HepG2 (cell line): ENCODE data around the gene SRGAP3. TPM values are rescaled to one million over a fixed set of nuclear protein-coding genes. Genes with fewer than 3 reads are reported as not detected.

Experiments
- ATAC-seq: fragments of 200-7000 bp; cut with Tn5 transposase; 3 replicates; pipeline ENCODE4 v1.9.1; 2020; ENCODE audit warnings: mild to moderate bottlenecking, moderate library complexity
- BruUV-seq: library from RNA; stranded (reverse); fragments of 400-500 nt; replicated peaks from 2 replicates; lab custom pipeline; 2021; lab: Mats Ljungman, UMichigan
- CTCF ChIA-PET: fragments of 300-600 bp; formaldehyde crosslinking; extraction: SDS; loops from one replicate; lab custom pipeline; 2021; ENCODE audit warnings: low total read pairs, inconsistent platforms, low intra/inter-chr PET ratio; lab: Yijun Ruan, JAX
- POLR2A ChIA-PET: fragments of 350-600 bp; sonication (Branson Sonifier 250); formaldehyde crosslinking; loops from one replicate; lab custom pipeline; 2020; ENCODE audit warnings: antibody characterized with exemption, inconsistent platforms; lab: Yijun Ruan, JAX
- DNase-seq: peaks from one replicate; pipeline ENCODE4 v3.0.0-alpha.2; 2015; ENCODE audit warnings: low spot score
- FAIRE-seq: peaks from 3 replicates; lab custom pipeline; 2011; peaks lifted over from hg19 to GRCh38; lab: Jason Lieb, UNC
- H2AFZ ChIP-seq: one replicate; pipeline ENCODE4 v1.6.1; 2011; ENCODE audit warnings: low read length, inconsistent platforms
- H3K27ac ChIP-seq: fragments of 300-600 bp; 3 replicates; pipeline ENCODE4 v1.8.0; 2011; ENCODE audit warnings: mixed run types, mild to moderate bottlenecking, mixed read lengths, low read length, inconsistent platforms; ENCODE audit not compliant: insufficient read depth; ENCODE audit errors: extremely low read length
- H3K27me3 ChIP-seq, 2 experiments: fragments of 200-600 bp in 1 of 2; 2 replicates in 1 of 2; 3 replicates in 1 of 2; pipeline versions ENCODE4 v1.6.0 to v1.8.0; 2011; ENCODE audit warnings: low read length in 2 of 2, mild to moderate bottlenecking in 2 of 2, moderate library complexity in 2 of 2, inconsistent platforms in 1 of 2; ENCODE audit not compliant: insufficient read depth in 2 of 2, control insufficient read depth in 1 of 2
- H3K36me3 ChIP-seq, 2 experiments: fragments of 200-600 bp in 1 of 2; replicated peaks in 1 of 2; 2 replicates in 1 of 2; 3 replicates in 1 of 2; pipeline versions ENCODE4 v1.5.1 to v1.8.0; 2011; ENCODE audit warnings: low read length in 2 of 2, inconsistent platforms in 1 of 2; ENCODE audit not compliant: insufficient read depth in 2 of 2, control insufficient read depth in 1 of 2
- H3K4me1 ChIP-seq: 2 replicates; pipeline ENCODE4 v1.5.1; 2012; ENCODE audit warnings: low read length, inconsistent platforms; ENCODE audit not compliant: insufficient read depth
- H3K4me2 ChIP-seq: 2 replicates; pipeline ENCODE4 v1.6.0; 2011; ENCODE audit warnings: low read depth, low read length, inconsistent platforms
- H3K4me3 ChIP-seq, 3 experiments: fragments of 200-600 bp in 1 of 3; sonication (generic), shearing (Covaris generic) in 1 of 3; replicated peaks in 1 of 3; 2 replicates each; pipeline ENCODE4 v1.5.1; 2011 to 2016; ENCODE audit warnings: low read length in 3 of 3, inconsistent platforms in 2 of 3, low read depth in 2 of 3, mild to moderate bottlenecking in 2 of 3, control low read depth in 1 of 3, mixed read lengths in 1 of 3; ENCODE audit not compliant: insufficient read depth in 1 of 3
- H3K79me2 ChIP-seq: one replicate; pipeline ENCODE4 v1.6.1; 2011; ENCODE audit warnings: low read length, inconsistent platforms; ENCODE audit not compliant: insufficient read depth
- H3K9ac ChIP-seq: 2 replicates; pipeline ENCODE4 v1.6.0; 2011; ENCODE audit warnings: mild to moderate bottlenecking, low read depth, low read length, inconsistent platforms; ENCODE audit not compliant: insufficient read depth
- H3K9me3 ChIP-seq: 2 replicates; pipeline ENCODE4 v1.5.1; 2012; ENCODE audit warnings: mild to moderate bottlenecking, low read length
- H4K20me1 ChIP-seq: 2 replicates; pipeline ENCODE4 v1.6.0; 2011; ENCODE audit warnings: inconsistent platforms, mild to moderate bottlenecking, low read length, moderate library complexity; ENCODE audit not compliant: insufficient read depth
- EHMT2 ChIP-seq: fragments of 200-600 bp; sonication (generic); IDR thresholded peaks from 2 replicates; pipeline ENCODE4 v1.7.0; 2017; ENCODE audit warnings: antibody characterized with exemption, low read depth, low read length, borderline replicate concordance
- RAD21 ChIP-seq: fragments of 450-650 bp; formaldehyde crosslinking; IDR thresholded peaks from 2 replicates; pipeline ENCODE4 v1.5.0; 2020; ENCODE audit warnings: mild to moderate bottlenecking
- SP2 ChIP-seq: sonication (generic); formaldehyde crosslinking; IDR thresholded peaks from 2 replicates; pipeline ENCODE4 v1.5.1; 2020; ENCODE audit warnings: mild to moderate bottlenecking, missing genetic modification reagents
- ZNF841 ChIP-seq: sonication (generic); formaldehyde crosslinking; IDR thresholded peaks from 2 replicates; pipeline ENCODE4 v1.8.1; 2023; ENCODE audit warnings: missing genetic modification reagents, borderline replicate concordance
- WGBS: methylation state at CpG from one replicate; pipeline ENCODE4 v1.1.6; 2017; ENCODE audit warnings: low lambda C conversion rate; 5-methylcytosine and 5-hydroxymethylcytosine counted together
- in situ Hi-C: cut with HindIII; loops from 2 replicates; pipeline ENCODE4 v1.10.0; 2017; ENCODE audit warnings: low pct_unique_long_range_greater_than_20kb; ENCODE audit not compliant: extremely low pct_ligation_motif_present
- intact Hi-C: fragments of 100-400 bp; cut with micrococcal nuclease; formaldehyde crosslinking; loops from one replicate; pipeline ENCODE4 v1.10.0; 2022; ENCODE audit not compliant: unreplicated experiment
- polyA plus RNA-seq, 8 experiments: library from polyadenylated mRNA; depleted of rRNA in 3 of 8; stranded (reverse) in 7 of 8; unstranded in 1 of 8; fragments of >200 nt; fragmentation: Illumina TruSeq in 4 of 8; extraction: Trizol in 4 of 8; gene quantifications; 2 replicates each; pipeline versions ENCODE4 v1.2.1 to v1.2.3, GENCODE V29; 2011 to 2016; ENCODE audit warnings: low read depth in 4 of 8, missing spikeins in 1 of 8, mixed read lengths in 1 of 8; ENCODE audit not compliant: insufficient read depth in 1 of 8
- total RNA-seq, 5 experiments: library from RNA; depleted of rRNA; stranded (reverse); fragments of >200 nt; fragmentation: Illumina TruSeq; extraction: Trizol; gene quantifications; 2 replicates each; pipeline ENCODE4 v1.2.3, GENCODE V29; 2016; ENCODE audit warnings: low read depth in 1 of 5
- TF ChIP-seq, protein P1 (sequence below): sonication (generic); formaldehyde crosslinking; IDR thresholded peaks from 2 replicates; pipeline ENCODE4 v1.4.0; 2020; ENCODE audit warnings: mild to moderate bottlenecking, missing genetic modification reagents
- TF ChIP-seq, protein P2 (sequence below): sonication (generic); formaldehyde crosslinking; IDR thresholded peaks from 2 replicates; pipeline ENCODE4 v1.5.0; 2020; ENCODE audit warnings: missing genetic modification reagents
- TF ChIP-seq, protein P3 (sequence below): sonication (generic); formaldehyde crosslinking; IDR thresholded peaks from 2 replicates; pipeline ENCODE4 v1.4.0; 2020; ENCODE audit warnings: mild to moderate bottlenecking, missing genetic modification reagents, borderline replicate concordance
- TF ChIP-seq, protein P4 (sequence below): IDR thresholded peaks from 2 replicates; pipeline ENCODE4 v1.6.1; 2012; ENCODE audit warnings: inconsistent platforms

The SRGAP3 gene
- total and polyA plus RNA-seq, 2 of the 13 experiments (the other 11 are each of a cell fraction or from before 2014, with no cell fraction given): 1.2 to 1.4 TPM

DNA sequence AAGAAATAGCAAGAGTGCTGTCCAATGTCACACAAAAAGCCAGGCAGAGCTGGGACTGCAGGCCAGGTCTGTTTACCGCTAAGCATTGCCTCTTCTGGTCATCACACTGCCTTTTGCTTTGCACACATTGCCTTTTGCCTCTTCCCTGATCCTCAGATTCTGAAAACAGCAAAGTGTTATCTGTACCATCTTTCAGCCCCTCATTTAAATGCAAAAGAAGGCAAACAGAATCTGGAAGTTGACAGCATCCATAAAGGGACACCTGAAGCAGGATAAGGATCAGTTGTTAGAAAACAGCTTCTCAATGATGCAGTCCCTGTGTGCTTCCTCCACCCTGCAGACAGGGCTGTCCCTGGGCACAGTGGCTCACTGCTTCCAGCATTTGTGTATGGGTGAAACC lies 179.5 kb downstream of the SRGAP3 start (continued):
- TF ChIP-seq, protein P1, sequence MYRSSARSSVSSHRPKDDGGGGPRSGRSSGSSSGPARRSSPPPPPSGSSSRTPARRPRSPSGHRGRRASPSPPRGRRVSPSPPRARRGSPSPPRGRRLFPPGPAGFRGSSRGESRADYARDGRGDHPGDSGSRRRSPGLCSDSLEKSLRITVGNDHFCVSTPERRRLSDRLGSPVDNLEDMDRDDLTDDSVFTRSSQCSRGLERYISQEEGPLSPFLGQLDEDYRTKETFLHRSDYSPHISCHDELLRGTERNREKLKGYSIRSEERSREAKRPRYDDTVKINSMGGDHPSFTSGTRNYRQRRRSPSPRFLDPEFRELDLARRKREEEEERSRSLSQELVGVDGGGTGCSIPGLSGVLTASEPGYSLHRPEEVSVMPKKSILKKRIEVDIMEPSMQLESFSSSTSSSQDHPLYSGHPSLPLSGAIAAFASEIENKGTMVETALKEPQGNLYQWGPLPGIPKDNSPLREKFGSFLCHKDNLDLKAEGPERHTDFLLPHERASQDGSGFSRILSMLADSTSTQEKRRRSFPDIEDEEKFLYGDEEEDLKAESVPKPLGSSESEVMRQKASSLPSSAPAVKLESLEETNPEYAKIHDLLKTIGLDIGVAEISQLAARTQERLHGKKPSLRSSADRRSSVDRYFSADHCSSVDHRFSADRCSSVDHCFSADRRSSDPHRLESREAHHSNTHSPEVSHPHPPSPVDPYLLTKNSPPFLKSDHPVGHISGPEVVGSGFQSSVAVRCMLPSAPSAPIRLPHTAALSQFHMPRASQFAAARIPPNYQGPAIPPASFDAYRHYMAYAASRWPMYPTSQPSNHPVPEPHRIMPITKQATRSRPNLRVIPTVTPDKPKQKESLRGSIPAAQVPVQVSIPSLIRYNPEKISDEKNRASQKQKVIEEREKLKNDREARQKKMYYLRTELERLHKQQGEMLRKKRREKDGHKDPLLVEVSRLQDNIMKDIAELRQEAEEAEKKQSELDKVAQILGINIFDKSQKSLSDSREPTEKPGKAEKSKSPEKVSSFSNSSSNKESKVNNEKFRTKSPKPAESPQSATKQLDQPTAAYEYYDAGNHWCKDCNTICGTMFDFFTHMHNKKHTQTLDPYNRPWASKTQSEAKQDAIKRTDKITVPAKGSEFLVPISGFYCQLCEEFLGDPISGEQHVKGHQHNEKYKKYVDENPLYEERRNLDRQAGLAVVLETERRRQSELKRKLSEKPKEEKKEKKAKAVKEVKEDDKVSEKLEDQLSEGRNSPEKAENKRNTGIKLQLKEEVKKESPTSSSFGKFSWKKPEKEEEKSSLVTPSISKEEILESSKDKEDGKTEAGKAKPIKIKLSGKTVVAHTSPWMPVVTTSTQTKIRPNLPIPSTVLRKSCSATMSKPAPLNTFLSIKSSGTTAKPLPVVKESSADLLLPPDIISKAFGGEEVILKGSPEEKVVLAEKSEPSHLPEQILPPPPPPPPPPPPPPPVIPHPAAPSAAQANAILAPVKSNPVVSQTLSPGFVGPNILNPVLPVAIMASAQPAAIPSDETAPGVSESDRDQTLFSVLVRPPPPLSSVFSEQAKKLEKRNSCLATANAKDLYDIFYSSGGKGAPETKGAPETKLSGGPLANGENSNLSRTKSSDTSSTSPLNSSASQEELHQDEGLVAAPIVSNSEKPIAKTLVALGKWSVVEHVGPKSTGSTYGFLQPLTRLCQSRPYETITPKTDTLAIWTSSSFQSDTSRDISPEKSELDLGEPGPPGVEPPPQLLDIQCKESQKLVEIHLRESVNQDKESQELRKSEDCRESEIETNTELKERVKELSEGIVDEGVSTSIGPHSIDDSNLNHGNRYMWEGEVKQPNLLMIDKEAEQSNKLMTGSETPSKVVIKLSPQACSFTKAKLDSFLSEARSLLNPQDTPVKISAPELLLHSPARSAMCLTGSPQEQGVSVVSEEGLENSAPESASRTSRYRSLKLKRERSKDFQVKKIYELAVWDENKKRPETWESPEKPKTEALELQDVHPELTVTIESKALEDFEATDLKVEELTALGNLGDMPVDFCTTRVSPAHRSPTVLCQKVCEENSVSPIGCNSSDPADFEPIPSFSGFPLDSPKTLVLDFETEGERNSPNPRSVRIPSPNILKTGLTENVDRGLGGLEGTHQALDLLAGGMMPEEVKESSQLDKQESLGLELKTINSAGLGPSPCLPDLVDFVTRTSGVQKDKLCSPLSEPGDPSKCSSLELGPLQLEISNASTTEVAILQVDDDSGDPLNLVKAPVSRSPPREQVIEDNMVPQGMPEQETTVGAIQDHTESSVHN (CRISPR knock-in tag): no peak
- TF ChIP-seq, all 625 proteins: peak for 0

DNA sequence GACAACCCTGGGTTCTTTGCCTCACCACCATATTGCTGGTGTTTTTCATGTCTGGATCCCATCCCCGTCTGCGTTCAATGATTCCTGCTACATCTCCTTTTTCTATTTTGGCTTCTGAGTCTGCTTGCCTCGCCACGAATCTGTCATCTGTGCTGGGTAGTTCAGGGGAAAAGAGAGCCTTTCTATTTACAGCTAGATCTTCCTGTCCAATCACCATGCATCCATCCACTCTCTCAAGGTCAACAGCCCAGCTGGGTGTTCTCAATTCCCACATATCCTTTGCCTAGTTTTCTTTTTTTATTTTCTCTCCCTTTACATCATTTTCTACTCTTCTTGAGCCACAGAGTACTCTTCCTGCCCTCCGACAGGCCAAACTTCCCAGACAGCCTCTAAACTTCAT lies 181.4 kb downstream of the SRGAP3 start:
- no peak overlapping the region for H2AFZ ChIP-seq
- no peaks in the 10 kb centered on the region; a peak in 1 of 5 replicates for H3K27me3 ChIP-seq
- no peak overlapping the region for H3K4me2 ChIP-seq
- no peaks in the 10 kb centered on the region for H3K9me3 ChIP-seq
- H3K4me3 ChIP-seq: no peak overlapping the region
- ChIA-PET POLR2A (no interaction called here), CTCF (interaction anchor here (1.6 to 4.4 kb wide), 4 partner anchors 71 to 234 kb away, joined by 4 to 45 read pairs (median 6); no protein-coding TSS in a partner anchor)
- H3K9ac ChIP-seq: no peak overlapping the region
- intact Hi-C loops: no loop called here
- DNase-seq: no peak
- H4K20me1 ChIP-seq: no peaks in the 10 kb centered on the region
- no peak overlapping the region for H3K27ac ChIP-seq
- ATAC-seq: no peak
- H3K36me3 ChIP-seq: no peaks in the 10 kb centered on the region
- in situ Hi-C loops: loop anchor here (5.0 kb wide), 1 partner anchor 96 kb away; no protein-coding TSS in a partner anchor
- no peaks in the 10 kb centered on the region for H3K79me2 ChIP-seq
- BruUV-seq: no TSS peak
- 32% methylated on average over 5 of the region's 5 CpGs for WGBS
- FAIRE-seq: no peak
- H3K4me1 ChIP-seq: no peaks in the 10 kb centered on the region
- TF ChIP-seq, protein P2, sequence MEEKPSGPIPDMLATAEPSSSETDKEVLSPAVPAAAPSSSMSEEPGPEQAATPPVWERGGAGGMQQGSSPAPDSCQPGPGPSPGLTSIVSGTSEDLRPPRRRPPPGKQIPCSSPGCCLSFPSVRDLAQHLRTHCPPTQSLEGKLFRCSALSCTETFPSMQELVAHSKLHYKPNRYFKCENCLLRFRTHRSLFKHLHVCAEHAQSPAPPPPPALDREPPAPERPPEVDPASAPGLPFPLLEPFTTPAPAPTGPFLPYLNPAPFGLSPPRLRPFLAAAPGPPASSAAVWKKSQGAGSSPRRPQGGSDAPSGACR (CRISPR knock-in tag): no peak
- TF ChIP-seq, protein P3, sequence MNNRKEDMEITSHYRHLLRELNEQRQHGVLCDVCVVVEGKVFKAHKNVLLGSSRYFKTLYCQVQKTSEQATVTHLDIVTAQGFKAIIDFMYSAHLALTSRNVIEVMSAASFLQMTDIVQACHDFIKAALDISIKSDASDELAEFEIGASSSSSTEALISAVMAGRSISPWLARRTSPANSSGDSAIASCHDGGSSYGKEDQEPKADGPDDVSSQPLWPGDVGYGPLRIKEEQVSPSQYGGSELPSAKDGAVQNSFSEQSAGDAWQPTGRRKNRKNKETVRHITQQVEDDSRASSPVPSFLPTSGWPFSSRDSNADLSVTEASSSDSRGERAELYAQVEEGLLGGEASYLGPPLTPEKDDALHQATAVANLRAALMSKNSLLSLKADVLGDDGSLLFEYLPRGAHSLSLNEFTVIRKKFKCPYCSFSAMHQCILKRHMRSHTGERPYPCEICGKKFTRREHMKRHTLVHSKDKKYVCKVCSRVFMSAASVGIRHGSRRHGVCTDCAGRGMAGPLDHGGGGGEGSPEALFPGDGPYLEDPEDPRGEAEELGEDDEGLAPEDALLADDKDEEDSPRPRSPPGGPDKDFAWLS (CRISPR knock-in tag): no peak
- TF ChIP-seq ZNF841 (CRISPR knock-in tag) (no peak), RAD21 (no peak), SP2 (no peak), EHMT2 (no peak)
- TF ChIP-seq, protein P4, sequence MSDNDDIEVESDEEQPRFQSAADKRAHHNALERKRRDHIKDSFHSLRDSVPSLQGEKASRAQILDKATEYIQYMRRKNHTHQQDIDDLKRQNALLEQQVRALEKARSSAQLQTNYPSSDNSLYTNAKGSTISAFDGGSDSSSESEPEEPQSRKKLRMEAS: no peak
